ENCODE measurements around the gene ARL5C.
A peak's percentile ranks its signal among the peaks of the same experiment; 100 is the strongest.

The ARL5C gene

DNA sequence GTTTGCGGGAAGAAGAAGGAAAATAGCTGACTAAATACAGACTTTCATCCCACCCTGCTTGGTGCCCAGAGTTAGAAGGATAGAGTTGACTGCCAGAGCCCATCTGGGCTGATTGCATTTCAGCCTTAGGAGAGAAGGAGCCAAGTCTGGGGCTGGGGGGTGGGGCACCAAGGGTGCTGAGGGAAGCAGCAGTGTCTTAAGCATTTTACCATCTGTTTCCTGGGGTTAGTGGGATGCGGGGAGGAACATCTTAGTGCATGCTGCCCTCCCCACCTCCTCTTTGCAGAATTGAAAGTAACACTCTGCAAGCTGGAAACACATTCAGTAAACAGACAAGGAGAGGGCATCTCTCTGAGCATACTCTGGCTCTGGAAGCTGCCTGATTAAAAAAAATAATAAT, 1.5 kb upstream of the ARL5C start:
- DNase-seq (ENCODE audit: low spot score), result no peak

DNA sequence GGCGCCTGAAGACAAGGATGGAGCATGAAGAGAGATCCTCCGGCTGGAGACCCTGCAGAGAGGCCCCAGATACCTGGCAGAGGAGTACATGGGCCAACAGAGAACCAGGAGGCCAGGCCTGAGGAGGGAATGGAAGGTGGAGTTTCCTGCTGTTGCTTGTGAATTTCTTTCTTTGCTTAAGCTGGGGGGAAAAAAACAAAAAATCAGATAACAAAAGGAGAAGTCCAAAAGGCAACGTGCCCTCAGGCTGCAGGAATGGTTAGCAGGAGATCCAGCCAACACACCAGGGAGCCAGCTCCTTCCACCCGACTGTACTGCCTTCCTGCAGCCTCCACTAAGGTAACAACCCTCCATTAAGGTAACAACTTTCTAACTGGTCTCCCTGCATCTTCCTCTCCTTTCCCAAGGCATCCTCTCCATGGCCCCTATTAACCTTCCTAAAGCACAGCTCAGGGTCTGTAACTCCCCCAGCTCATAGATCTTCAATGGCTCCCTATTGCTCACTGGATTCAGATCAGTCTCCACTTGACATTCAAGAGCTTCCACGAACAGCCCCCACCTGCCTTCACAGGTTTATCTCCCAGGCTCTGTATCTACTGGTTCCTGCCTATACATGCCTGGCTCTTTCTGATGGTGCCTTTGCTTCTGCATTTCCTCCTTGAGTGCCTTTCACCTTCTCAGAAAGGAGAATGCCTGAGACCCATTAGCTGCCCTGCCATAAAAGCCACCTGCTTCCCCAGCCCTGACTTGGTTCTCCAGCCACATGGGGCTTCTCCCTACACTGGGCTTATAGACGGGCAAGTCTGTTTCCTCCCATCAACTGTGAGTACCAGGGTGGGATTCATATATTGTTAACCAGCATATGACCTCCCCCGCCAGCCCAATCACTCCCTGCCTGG, 725 bp upstream of the ARL5C start:
- no peak for DNase-seq (ENCODE audit: low spot score)

DNA sequence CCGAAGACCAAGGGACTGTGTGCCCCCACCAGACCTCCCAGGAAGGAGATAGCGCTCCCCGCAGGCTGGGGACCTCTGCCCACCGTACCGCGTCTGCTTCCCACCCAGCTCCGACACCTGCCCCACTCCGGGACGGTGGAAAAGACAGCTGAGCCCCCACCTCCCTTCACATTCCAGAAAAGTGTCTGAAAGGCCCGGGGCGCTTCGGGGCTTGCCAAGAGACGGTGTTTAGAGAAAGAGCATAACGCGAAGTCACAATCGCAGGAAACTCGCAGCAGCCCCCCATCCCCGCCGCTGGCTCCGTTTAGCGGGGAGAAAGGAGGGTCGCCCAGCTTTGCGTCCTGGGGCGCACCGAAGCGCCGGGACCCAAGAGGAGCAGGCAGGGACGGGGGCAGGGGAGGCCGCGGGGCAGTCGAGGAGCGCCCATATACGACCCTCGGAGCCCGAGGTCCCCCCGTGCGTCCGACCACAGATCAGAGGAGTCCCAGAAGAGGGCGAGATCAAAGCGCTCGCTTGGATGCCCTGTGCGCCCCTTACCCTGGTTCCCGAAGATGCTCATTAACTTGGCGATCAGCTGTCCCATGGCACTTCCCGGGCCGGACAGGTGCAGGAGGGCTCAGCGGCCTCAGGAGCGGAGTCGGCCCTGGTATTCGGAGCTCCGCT, 652 bp downstream of the ARL5C start:
- DNase-seq (ENCODE audit: low spot score), result no peak

DNA sequence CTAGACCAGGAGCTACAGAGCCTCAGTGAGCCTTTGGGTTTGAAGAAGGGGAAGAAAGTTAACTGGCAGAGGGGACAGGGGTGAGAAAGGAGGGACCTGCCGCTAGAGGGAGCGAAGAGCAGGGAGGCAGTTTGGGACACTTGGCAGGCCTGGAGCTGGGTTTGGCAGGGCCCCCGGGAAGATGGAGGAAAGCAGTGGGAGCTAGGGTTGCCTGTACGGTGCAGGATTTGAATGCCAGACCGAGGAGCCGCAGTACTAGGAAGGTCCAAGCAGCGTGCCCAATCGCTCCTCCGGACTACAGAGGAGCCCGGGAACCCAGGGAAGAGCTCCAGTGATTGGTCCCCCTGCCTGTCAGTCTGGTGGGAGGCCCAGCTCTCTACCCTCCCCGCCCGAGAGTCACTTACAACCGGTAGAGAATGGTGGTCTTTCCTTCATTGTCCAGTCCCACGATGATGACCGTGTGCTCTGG, 1.3 kb downstream of the ARL5C start:
- peak; percentile 79 for DNase-seq (ENCODE audit: low spot score)

DNA sequence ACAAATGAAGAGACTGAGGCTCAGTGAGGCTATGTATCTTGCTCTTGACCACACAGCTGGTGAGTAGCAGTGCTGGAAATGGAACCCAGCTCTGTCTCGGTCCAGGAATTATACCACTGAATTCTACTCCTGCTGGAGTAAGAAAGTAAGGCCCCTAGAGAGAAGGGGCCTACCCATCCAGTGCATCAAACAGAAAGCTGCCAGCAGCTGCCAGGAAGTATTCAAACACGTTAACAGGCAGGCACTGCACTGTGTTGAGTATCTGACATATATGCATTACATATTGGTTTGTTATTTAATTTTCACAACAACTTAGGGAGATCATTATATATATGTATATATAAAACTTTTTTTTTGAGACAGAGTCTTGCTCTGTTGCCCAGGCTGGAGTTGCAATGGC, 4.0 kb downstream of the ARL5C start:
- DNase-seq (ENCODE audit: low spot score), result no peak

DNA sequence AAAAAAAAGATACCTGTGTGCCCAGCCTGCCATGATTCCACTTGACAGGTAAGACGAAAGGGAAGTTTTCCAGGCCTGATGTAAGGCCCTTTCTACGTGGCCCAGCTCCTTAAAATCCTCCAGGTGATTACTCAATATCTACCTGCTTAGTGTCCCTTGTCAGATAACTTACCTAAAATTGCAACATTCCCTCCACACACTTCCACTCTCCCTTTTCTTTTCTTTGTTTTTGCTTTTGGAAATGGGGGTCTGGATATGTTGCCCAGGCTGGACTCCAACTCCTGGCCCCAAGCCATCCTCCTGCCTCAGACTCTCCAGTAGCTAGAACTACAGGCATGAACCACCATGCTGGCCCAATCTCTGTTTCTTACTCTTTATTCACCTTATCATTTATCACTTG, 7.3 kb downstream of the ARL5C start:
- no peak for DNase-seq (ENCODE audit: low spot score)

DNA sequence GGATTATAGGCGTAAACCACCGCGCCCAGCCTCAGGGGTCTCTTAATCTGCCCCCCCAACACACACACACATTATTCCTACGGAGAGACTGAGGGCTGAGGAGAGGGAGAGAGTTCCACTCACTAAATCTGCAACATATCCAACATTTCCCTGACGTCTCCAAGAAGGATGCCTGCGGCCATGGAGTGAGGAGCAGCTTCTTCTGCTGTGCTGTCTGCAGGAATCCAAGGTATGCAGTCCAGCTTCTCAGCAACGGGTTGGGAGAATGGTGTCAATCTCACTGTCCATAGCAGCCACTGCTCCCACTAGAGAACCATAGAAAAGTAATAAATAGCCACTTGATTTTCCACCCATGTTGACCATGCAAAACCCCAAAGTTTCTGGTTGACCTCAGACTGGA, 9.5 kb downstream of the ARL5C start:
- DNase-seq (ENCODE audit: low spot score), result no peak

DNA sequence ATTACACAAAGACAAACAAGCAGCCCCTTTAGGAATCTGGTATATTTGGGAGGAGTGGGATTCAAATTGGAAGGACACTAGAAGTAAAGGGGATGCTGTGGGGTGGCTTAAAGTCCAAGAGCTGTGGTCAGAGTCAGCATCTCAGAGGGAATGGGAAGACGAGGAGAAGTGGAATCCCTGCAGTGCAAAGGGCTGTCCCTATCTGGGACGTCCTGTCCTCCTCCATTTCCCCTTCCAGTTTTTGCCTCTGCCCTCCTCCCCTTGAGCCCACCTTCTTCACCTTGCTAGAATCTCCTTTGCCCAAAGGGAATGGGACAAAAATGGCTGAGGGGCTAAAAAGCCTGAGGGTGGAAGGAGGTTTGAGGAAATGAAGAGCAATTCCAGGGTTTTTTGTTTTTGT, 10.3 kb downstream of the ARL5C start:
- DNase-seq (ENCODE audit: low spot score), result no peak

DNA sequence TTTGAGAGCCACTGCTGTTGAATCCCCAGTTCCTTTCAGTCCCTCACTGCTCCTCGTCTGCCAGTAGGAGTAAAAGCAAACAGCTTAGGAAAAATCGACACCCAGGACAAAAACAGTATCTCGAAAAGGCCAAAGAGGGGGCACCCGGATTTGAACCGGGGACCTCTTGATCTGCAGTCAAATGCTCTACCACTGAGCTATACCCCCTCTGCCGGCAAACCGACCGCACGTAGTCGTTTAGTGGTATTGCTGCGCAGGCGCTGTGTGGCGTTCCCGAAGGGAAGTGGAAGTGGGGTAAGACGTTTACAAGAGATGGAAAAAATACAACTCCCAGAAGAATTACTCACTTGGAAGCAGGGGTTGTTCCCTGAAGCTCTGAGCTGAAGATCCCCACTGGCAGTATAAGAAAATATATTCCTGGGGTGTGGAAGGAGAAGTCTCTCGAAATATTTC, 12.3 kb downstream of the ARL5C start:
- peak; percentile 85 for DNase-seq (ENCODE audit: low spot score)

DNA sequence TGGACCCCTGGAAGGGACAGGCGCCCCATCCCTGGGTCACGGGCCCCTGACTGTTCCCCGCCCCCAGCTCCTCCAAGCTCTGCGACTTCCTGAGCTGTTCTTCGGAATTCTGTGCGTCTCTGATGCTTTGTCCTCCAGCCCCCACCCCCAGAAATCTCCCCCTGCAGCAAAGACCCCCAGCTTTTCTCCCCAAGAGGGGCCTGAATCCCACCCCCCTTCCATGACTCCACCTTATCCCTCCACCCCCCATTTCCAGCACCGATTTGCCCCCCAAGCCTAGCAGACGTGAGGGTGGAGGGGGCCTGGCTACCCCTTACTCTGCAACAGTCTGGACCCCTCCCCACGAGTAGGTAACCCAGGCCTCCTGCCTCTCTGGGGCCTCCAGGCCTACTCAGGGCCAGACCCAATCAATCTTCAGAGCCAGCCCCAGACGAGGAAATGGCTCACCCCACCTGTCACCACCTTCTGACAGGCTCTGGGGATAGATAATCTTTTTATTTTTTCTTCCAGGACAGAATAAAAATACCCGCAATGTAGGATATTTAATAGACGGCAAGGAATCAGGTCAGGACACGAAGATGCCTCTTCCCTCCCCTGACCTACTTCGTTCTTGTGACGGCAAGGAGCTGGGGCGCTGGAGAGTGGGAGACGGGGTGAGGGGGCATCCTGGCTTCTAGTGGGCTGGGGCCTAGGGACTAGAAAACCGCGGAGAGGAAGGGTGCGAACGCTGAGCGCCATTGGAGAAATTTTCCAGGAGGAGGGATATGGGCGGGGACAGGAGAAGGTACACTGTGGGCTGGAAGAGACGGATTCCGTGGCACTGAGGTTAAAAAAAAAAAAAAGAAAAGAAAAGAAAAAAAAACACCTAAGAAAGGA, 13.8 kb downstream of the ARL5C start:
- DNase-seq (ENCODE audit: low spot score), result no peak

DNA sequence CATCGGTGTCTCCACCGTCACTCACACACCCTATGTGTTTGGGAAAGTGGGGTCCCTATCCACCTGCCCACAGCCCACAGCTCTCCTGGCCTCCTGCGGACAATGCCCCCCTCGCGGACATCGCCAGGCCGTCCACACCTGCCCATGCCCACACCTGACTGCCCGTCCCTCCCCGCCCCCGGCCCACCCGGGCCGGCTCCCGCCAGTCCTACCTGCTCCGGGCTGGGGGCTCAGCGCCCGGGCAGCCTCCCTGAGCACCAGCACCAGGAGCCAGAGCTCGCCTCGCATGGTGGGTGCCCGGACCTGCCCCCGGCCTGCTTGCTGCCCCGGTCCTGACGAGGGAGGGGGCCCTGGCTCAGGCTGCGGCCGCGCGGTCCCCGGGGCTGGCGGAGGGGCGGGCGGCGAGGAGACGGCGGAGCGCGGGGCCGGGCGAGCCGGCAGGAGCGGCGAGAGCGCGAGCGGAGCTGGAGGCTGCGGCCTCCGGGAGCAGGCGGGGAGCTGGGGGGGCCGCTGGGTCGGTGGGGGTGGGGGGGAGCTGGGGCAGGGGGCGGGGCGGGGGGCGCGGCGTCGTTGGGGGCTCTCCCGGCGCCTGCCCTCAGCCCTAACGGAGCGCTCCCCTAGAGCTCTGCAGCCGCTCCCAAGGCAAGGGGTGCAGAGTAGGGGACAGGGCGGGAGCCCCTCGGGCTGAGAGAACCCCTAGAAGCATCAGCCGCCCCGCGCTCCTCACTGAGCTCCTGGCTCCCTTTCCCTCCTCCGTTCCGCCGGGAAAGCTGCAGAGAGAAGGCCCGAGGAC, 14.6 kb downstream of the ARL5C start, which contains the start of gene PLXDC1:
TSS of gene PLXDC1 (minus strand) at position 488 of the 793 bp plus-strand sequence. CDS start at position 288, 200 bp downstream.
- no peak for DNase-seq (ENCODE audit: low spot score)

DNA sequence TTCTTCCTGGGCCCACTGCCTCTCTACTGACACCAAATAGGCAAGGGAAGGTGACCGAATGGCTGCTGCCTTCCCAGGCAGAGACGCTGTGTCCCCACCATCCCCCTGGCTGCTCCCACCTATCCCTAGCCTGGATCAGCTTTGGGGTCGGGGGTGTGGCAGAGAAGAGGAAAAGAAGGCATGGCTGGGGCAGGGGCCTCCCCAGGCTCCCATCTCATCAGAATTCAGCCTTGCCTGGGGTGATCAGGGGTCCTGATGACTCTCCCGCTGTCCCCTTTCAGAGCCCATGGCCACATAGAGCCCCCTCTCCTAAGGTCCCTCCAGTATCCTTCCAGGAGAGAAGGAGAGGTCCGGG, 15.2 kb downstream of the ARL5C start:
- no peak for DNase-seq (ENCODE audit: low spot score)

DNA sequence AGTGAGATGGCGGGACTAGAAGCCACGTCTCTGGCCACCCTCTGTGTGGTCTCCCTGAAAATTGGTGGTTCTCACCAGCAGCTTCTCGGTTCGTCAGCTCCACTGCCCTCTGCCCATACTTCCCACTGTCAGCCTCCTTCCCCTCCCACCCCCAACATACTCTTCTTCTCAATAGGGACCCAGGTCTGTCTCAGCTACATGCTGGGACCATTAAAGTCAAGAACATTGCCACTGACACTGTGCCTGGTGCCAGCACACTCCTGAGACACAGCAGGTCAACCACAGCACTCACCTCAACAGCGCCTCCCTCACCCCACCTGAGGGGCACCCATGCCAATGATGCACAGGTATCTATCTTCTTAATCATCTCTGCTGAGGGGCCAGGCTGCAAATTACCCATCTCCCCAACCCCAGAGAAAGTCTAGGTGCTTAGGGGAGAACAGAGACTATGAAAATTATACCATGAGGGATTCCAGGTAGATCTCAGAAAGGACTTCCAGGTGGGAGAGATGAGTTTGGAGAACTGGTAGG, 15.8 kb downstream of the ARL5C start:
- no peak for DNase-seq (ENCODE audit: low spot score)

DNA sequence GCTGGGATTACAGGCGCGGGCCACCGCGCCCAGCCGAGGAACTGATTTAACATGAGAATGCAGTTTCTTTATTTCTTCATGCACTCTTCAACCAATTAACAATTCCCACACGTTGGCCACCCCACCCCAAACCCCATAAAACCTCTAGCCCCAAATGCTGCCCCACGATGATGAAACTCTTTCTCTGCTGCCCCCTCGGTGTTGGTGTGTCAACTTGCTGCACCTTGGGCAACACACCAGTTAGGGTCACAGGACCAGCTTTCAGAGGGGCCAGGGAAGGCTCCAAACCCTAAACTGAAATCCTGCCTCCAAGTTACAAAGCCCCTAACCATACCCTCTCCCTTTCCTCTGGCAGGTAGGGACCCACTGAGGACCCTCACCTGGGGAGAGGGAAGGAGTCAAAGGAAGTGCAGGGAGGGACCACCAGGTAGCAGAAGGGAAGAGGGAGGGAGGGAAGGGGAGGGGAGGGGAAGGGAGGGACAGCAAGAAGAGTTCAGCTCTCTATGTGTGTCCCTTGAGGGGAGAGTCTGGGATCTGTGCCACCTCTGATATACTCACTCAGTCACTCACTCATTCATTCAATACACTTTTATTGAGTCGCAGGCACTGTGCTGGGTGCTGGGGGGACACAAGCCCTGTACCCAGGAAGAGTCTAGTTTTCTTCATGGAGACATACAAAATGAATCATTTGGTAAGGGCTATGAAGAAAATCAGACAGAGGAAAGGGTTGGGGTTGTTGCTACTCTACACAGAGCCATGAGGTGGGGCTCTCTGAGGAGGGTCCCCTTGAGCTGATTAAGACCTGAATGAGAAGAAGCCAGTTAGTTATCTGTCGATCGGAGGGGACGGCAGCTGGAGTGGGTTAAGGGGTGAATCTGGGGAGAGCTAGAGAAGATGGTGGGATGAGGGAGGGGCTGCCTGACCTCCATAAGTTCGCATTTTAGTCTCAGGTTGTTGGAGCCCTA, 18.5 kb downstream of the ARL5C start:
- DNase-seq (ENCODE audit: low spot score), result no peak

DNA sequence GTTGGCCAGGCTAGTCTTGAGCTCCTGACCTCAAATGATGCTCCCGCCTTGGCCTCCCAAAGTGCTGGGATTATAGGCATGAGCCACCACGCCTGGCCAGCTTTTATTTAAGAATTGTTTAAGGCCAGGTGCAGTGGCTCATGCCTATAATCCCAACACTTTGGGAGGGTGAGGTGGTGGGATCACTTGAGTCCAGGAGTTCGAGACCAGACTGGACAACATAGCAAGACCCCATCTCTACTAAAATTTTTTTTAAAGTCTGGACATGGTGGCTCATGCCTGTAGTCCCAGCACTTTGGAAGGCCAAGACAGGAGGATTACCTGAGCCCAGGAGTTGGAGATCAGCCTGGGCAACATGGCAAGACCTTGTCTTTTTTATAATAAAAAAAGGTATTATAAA, 19.7 kb downstream of the ARL5C start:
- no peak for DNase-seq (ENCODE audit: low spot score)

DNA sequence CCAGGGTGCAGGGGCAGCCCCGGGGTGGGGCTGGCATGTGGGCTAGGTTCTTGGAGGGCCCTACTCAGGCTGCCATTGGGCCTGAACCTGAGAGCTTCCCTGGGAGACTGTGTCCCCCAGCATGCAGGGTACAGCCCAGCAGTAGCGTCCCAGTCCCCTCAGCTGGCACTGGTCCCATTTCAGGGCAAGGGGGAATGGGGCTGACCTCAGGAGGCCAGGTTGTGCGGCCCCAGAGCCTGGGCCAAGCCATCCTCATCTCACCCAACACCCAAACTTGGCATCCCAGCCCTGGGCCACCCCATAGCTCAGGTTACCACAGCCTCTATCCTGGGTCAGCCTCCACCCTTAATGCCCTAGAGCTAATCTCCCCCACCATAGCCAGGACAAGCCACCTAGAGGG, 20.8 kb downstream of the ARL5C start:
- no peak for DNase-seq (ENCODE audit: low spot score)

DNA sequence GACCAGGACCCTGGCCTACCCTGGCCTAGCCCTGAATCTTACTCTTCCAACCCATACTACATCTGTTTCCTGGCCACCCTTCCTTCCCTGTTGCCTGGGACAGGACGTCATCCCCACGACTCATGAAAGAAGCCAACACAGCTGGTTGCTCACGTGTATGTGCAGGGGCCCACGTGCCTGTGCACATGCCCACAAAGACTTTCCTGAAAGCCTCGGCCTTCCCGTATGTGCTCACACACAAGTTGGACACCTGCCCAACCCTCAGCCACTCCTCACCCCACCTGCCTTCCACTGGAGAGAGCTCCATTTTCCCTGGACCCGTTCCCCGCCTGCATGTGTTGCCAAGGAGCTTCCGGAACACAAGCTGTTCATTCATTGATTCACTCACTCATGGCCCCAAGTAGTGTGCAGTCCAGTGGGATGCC, 21.5 kb downstream of the ARL5C start:
- DNase-seq (ENCODE audit: low spot score), result no peak

DNA sequence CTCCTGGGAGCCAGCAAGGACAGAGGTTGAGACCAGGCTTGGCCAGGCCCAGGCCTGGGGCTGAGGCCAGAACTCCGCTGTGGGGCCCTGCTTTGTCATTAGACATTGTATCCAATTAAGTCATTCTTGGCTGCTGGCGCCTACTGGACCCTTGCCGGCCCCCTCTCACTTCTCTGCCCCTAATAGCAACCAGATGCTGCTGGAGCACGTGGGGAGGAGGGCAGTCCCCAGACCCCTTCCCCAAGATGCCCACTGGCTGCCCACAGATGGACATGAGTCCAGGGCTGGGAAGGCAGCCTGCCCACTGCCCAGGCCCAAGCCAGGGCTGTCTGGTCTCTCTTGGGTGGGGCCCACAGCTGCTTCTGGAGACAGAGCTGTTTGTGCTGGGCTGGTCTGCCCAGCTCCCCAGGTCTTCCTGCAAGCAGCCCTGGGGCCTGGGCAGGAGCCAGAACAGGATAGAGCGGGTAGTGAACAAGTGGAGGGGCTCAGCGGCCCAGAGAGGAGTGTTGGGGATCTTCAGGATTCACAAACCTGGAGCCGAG, 22.3 kb downstream of the ARL5C start:
- DNase-seq (ENCODE audit: low spot score), result no peak

DNA sequence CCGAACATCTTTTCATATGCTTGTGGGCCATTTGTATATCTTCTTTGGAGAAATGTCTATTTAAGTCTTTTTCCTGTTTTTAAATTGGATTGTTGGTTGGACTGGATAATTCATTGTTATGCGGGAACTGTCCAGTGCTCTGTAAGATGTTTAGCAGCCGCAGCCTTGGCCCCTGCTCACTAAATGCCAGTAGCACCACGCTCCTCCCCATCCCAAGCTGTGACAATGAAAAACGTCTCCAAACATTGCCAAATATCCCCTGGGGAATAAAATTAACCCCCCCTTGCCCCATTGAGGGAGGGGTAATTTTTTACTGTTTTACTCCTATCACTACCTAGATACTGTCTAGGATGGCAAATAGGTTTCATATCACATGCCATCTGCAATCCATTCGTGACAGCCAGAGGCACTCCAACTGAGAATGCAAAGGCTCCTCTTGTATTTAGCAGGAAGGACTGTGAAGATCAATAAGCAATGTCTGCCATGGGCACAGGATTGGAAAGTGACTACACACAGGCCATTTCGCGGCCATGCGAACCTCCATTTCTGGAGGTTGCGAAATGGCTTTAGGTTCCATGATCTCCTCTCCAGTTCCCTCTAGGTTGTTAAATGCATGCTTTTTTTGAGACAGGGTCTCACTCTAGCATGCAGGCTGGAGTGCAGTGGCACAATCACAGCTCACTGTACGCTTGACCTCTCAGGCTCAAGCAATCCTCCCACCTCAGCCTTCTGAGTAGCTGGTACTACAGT, 23.9 kb downstream of the ARL5C start:
- no peak for DNase-seq (ENCODE audit: low spot score)
